ENCODE measurements around the gene IGFBP4. TPM values are rescaled to one million over a fixed set of nuclear protein-coding genes. Genes with fewer than 3 reads are reported as not detected.
"Not testable (repeated sequence)": the region's sequence is repeated elsewhere in the genome, so short reads cannot be mapped to it uniquely, and the experiment has no call there.

The IGFBP4 gene
- 21.3 and 26.0 TPM in 2 replicates for polyA plus RNA-seq (2014; cell fraction: cytosol; rRNA removed)
- polyA plus RNA-seq (2014; cell fraction: nucleus; rRNA removed), result 15.1 and 20.9 TPM in 2 replicates

DNA sequence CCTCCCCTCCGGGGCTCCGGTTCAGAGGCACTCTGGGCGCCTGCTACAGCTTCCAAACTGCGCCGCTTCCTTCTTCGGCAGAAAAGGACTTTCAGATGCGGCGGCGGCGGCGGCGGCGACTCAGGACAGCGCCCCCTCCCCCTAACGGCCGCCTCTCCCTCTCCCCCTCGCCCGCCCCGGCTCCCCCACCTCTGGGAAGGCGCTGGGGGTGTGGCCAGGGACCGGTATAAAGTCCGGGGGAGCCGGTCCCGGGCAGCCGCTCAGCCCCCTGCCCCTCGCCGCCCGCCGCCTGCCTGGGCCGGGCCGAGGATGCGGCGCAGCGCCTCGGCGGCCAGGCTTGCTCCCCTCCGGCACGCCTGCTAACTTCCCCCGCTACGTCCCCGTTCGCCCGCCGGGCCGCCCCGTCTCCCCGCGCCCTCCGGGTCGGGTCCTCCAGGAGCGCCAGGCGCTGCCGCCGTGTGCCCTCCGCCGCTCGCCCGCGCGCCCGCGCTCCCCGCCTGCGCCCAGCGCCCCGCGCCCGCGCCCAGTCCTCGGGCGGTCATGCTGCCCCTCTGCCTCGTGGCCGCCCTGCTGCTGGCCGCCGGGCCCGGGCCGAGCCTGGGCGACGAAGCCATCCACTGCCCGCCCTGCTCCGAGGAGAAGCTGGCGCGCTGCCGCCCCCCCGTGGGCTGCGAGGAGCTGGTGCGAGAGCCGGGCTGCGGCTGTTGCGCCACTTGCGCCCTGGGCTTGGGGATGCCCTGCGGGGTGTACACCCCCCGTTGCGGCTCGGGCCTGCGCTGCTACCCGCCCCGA, at the start of gene IGFBP4:
Gene IGFBP4 (plus strand): TSS at position 255 of the 792 bp plus-strand sequence. CDS start 286 bp downstream, at position 541.
- peak; percentile 74 for DNase-seq (ENCODE audit: low spot score)

GRCh38 chr17:40399185-40399584, 44.1 kb upstream of the IGFBP4 start:
- peak; percentile 64 for DNase-seq (ENCODE audit: low spot score)

DNA sequence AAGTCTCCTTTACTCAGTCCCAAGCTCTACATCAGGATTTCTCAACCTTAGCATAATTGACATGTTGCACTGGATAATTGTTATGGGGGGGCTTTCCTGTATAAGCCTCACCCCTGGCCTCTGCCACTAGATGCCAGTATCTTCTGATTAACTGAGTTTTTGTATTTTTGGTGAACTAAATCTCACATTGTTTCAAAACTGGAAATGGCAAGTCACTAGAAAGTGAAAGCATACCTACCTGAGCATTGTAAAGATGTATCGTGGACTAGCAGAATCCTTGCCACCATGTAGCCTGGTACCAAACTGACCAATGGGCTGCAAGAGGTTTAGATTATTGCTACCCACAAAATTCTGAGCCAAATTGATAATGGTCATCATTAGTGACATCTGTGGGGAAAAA, 40.6 kb upstream of the IGFBP4 start:
- no peak for DNase-seq (ENCODE audit: low spot score)

GRCh38 chr17:40404003-40404402, 39.2 kb upstream of the IGFBP4 start:
- DNase-seq (ENCODE audit: low spot score), result no peak

DNA sequence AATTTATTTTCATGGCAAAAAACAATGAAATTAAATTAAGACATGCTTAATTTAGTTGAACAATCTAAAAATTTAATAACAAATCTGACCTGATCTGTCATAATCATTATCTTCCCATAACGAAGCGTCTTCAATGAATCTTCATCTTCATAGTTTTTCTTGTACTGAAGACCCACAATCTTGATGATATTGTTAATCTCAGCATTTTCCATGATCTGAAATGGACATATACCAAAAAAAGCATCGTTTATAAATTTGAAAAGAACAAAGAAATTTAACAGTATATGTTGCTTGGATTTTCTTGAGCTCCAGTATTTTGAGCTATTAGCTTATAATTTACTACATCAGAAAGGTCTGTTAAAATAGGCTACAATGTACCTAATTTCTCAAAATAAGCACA, 35.8 kb upstream of the IGFBP4 start:
- no peak for DNase-seq (ENCODE audit: low spot score)

DNA sequence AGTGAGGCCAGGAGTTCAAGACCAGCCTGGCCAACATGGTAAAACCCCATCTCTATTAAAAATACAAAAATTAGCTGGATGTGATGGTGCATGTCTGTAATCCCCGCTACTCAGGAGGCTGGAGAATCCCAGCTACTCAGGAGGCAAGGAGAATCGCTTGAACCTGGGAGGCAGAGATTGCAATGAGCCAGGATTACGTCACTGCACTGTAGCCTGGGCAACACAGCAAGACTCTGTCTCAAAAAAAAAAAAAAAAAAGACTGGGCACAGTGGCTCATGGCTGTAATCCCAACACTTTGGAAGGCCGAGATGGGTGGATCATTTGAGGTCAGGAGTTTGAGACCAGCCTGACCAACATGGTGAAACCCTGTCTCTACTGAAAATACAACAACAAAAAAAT, 33.7 kb upstream of the IGFBP4 start:
- DNase-seq (ENCODE audit: low spot score), result not testable (repeated sequence)

GRCh38 chr17:40410082-40410481, 33.2 kb upstream of the IGFBP4 start:
- no peak for DNase-seq (ENCODE audit: low spot score)

DNA sequence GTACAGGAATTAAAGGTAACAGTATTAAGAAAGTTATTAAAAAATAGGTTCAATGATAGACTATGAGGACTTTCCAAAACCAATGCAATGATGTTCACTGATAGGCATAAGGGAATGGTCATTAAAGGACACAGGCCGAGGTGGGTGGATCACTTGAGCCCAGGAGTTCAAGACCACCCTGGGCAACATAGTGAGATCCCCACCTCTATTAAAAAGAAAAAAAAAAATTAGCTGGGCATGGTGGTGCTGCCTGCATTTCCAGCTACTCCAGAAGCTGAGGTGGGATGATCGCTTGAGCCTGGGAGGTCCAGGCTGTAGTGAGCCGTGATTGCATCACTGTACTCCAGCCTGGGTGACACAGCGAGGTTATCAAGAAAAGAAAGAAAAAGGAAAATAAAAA, 31.4 kb upstream of the IGFBP4 start:
- DNase-seq (ENCODE audit: low spot score), result no peak

- no peak for DNase-seq (ENCODE audit: low spot score)
These were observed 30.4 kb upstream of the IGFBP4 start for GRCh38 chr17:40412880-40413279.

DNA sequence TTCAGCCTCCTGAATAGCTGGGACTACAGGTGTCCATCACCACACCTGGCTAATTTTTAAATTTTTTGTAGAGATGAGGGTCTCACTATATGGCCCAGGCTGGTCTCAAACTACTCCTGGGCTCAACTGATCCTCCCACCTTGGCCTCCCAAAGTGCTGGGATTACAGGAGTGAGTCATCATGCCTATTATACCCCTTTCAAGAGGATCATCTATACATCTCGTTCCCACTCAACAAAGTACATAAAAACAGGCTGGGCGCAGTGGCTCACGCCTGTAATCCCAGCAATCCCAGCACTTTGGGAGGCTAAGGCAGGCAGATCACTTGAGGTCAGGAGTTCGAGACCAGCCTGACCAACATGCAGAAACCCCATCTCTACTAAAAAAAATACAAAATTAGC, 28.9 kb upstream of the IGFBP4 start:
- DNase-seq (ENCODE audit: low spot score), result not testable (repeated sequence)

DNA sequence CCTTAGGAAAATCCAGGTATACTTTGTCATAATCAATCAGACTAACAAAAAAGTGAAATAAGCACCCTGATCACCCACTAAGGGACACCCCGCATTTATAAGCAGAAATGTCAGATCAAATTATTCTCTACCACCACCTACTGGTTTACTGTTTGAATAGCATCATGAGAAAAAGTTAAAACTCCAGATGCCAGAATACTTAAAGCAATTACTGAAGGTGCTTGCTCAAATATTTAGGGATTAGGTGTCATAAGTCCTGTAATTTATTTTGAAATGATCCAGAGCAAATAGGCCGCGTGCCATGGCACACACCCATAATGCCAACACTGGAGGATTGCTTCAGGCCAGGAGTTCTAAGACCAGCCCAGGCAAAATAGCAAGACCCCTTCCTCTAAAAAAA, 27.9 kb upstream of the IGFBP4 start:
- DNase-seq (ENCODE audit: low spot score), result peak; percentile 48

DNA sequence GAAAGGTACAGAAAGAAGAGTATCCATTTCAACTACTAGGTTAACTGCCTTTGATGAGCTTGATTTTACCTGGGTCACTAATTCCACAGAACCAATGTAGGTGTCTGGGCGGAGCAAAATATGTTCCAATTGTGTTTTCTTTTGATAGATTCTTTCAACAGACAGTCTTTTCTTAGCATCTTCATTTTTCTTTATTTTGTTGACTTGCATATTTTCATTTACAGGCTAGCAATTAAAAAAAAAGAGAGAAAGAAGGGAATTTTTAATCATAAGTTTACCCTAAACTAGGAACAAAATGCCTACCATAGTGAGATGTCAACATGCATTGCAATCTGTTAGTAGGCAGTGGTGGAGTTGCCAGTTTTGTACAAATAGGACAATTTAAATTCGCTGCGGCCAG, 26.6 kb upstream of the IGFBP4 start:
- DNase-seq (ENCODE audit: low spot score), result no peak

DNA sequence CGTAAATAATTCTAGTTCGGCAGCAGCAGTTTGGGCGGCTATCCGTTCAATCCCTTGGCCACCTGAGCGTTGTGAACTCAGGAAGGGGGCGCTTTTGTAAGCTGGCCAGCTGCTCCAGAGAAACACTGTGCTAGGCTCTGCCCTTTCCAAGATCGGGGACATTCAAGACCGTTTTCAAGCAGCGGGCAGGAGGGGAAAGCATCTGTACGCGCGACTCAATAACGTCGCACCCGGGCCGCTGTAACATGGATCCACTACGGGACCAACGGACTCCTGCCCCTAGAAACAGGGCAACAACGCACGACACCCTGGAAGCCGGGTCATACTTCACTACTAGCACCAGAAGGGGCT, 26.0 kb upstream of the IGFBP4 start:
- DNase-seq (ENCODE audit: low spot score), result peak; percentile 39

- peak; percentile 100 for DNase-seq (ENCODE audit: low spot score)
These were observed 25.4 kb upstream of the IGFBP4 start, which contains the start of gene TOP2A for GRCh38 chr17:40417609-40418427. TOP2A (minus strand) TSS chr17:40417896; CDS start chr17:40417791, 105 bp downstream.

- no peak for DNase-seq (ENCODE audit: low spot score)
These were observed 24.9 kb upstream of the IGFBP4 start for GRCh38 chr17:40418428-40418706.

GRCh38 chr17:40419559-40420331, 23.5 kb upstream of the IGFBP4 start:
- DNase-seq (ENCODE audit: low spot score), result no peak

DNA sequence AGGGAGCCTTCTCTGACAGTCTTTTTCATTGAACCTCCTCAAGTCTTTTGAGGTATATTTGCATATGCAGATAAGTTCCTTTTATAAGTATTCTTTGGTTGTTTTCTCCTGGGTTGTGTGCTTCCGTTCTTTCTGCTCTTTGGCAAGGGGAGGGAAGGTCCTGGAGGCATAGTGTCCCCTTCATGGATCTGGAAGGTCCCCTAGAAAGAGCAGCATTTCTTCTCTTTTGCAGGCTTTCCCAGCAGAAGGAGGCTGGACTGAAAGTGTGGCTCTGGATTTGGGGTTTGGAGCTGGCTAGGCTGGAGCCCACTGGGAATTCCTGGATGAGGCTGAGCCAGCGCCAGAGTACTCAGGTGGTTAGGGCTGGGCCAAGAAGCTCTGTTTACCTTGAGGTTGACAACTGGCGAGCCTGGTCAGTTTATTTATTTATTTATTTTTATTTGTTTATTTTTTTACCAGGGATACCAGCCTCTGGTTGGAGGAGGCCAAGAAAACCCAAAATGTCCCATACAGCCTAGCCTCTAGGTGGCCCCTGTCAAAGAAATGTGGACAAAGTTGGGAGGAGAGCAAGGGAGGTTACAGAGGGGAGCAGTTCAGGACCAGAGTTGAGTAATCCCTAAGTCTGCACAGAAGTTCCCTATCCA, 20.1 kb upstream of the IGFBP4 start:
- DNase-seq (ENCODE audit: low spot score), result no peak

DNA sequence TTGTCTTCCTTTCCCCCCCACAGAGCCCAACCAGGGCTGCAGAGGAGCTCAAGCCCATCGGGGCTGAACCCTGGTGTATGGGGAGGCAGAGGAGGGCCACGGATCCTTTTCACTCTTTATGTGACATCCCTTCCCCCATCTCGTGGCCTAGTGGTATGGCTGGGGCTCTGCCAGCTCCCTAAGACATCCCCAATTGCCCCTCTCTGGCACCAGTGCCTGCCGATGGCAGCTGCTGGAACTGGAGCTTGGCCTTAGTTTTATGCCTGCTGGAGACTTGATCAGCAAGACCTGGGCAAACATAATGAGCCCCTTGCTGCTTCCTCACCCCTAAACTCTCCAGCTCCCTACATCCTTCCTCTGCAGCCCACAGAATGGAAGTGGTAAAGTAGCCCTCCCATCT, 17.5 kb upstream of the IGFBP4 start:
- no peak for DNase-seq (ENCODE audit: low spot score)

DNA sequence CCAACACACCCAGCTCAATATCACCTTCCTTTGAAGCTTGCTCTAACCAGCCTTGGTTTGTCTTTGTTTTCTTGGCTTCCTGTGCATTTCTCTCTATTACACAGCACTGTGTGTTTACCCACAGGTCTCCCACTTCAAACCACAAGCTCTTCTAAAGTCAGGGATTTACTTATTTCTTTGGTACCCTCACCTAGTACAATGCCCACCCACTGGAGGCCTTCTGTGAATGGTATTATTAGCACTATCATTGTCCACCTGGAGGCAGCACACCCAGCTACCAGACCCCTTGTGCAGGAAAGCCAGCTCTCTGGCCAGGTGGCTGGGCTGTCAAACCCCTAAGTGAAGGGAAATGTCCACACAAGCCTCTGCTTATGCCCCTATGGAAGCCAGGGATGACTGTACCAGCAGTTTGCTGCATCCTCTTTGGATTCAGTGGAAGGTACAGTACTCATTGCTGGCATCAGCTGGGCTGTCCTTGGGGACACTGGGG, 16.2 kb upstream of the IGFBP4 start:
- no peak for DNase-seq (ENCODE audit: low spot score)

DNA sequence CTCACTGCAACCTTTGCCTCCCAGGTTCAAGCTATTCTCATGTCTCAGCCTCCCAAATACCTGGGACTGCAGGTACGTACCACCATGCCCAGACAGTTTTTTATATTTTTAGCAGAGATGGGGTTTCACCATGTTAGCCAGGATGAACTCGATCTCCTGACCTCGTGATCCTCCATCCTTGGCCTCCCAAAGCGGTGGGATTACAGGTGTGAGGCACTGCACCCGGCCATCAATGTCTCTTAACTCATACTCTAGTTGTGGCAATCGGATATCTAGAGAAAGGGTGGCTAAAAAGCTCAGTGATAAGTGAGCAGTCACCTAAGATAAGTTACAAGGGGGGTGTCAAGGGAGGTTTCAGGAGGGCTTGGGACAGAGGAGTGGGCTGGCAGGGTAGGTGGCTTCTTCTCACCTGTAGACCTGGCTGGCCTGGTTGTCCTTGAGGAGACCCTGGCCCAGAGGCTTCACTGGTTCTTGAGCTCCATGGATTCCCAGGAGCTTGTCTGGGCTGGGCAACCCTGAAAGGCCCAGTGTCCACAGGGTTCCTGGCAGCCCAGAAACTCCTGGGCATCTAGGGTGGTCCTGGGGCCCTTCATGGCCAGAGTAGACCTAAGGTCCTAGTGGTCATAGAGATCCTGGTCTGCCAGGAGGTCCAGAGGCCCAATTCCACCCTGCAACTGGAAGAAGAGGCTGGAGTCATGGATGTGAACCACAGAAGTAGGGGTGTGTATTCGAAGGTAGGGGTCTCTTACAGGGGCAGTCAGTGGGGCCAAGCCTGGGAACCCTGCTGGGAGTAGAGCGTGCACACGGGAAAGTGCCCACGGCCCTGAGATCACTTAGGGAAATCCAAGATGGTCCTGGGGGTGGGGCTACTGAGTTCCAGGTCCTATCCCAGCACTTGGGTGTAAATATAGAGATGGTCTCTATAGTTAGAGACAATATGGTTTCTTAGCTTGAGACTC, 12.7 kb upstream of the IGFBP4 start:
- no peak for DNase-seq (ENCODE audit: low spot score)
